ENCODE results near the gene PCDHGB5. TPM values are rescaled to one million over a fixed set of nuclear protein-coding genes. Genes with fewer than 3 reads are reported as not detected.
"Not testable (repeated sequence)": the region's sequence is repeated elsewhere in the genome, so short reads cannot be mapped to it uniquely, and the experiment has no call there.

The PCDHGB5 gene
- total RNA-seq, 1 donor from 2014 or later, result 3.7 TPM

GRCh38 chr5:141403387-141403786, 5.6 kb downstream of the PCDHGB5 start:
- TF ChIP-seq EZH2phosphoT487 (IDR thresholded peaks at IDR 0.05) (no peak), EZH2 (IDR thresholded peaks at IDR 0.05) (no peak), CTCF (IDR thresholded peaks at IDR 0.05) (no peak)
- H3K9me3 Mint-ChIP-seq, result peaks cover 67% of the 10 kb centered on the region
- Histone ChIP-seq H3K4me1 (no peaks in the 10 kb centered on the region), H2AFZ (replicated peaks) (no peak overlapping the region), H3K79me2 (ENCODE audit: low read depth) (no peaks in the 10 kb centered on the region), H3F3A (ENCODE audit: low read depth) (peaks cover 4% of the 10 kb centered on the region), H3K27me3 (peaks cover 2% of the 10 kb centered on the region), H3K27ac (no peak overlapping the region), H4K20me1 (ENCODE audit: low read depth) (no peaks in the 10 kb centered on the region), H3K9me3 (ENCODE audit: low read depth) (peaks cover 16% of the 10 kb centered on the region), H3K4me2 (no peak overlapping the region), H3K9ac (no peak overlapping the region), H3K36me3 (no peaks in the 10 kb centered on the region), H3K4me3 (no peak overlapping the region)
- no peak for DNase-seq (ENCODE audit: low spot score)
- peaks cover 3% of the 10 kb centered on the region for H3K4me1 Mint-ChIP-seq
- no peak overlapping the region for H3K27ac Mint-ChIP-seq
- H3K36me3 Mint-ChIP-seq, result peaks cover 18% of the 10 kb centered on the region
- no peak overlapping the region for H3K4me3 Mint-ChIP-seq
- peaks cover 4% of the 10 kb centered on the region for H3K27me3 Mint-ChIP-seq (ENCODE audit: insufficient read depth, low read depth)

- Histone ChIP-seq H3K4me3 (peak within 1 kb of the TSS; percentile 54), H2AFZ (replicated peaks) (peak within 1 kb of the TSS; percentile 85), H3F3A (ENCODE audit: low read depth) (peaks cover 14% of the 10 kb centered on the region), H3K9me3 (ENCODE audit: low read depth) (peaks cover 28% of the 10 kb centered on the region), H3K36me3 (peaks cover 12% of the 10 kb centered on the region), H3K4me2 (peak within 1 kb of the TSS; percentile 76)
- peak; percentile 89 for DNase-seq (ENCODE audit: low spot score)
- Mint-ChIP-seq H3K4me1 (peaks cover 14% of the 10 kb centered on the region), H3K36me3 (peaks cover 41% of the 10 kb centered on the region), H3K27me3 (ENCODE audit: insufficient read depth, low read depth) (peaks cover 16% of the 10 kb centered on the region), H3K9me3 (peaks cover 79% of the 10 kb centered on the region), H3K4me3 (peak within 1 kb of the TSS; percentile 94), H3K27ac (peak within 1 kb of the TSS; percentile 100)
- TF ChIP-seq CTCF (IDR thresholded peaks at IDR 0.05), result peak; percentile 80
- H3K9ac ChIP-seq; H3K27me3 ChIP-seq; H4K20me1 ChIP-seq (ENCODE audit: low read depth); H3K4me1 ChIP-seq; H3K79me2 ChIP-seq (ENCODE audit: low read depth); H3K27ac ChIP-seq: not testable (repeated sequence)
Measured at GRCh38 chr5:141407790-141408505, 10.2 kb downstream of the PCDHGB5 start, which contains the start of gene PCDHGB6. Gene PCDHGB6 (plus strand): TSS chr5:141408021. CDS start chr5:141408203, 182 bp downstream.

- Histone ChIP-seq H2AFZ (replicated peaks) (no peak overlapping the region), H3K4me2 (no peak overlapping the region), H3K9me3 (ENCODE audit: low read depth) (peaks cover 38% of the 10 kb centered on the region), H4K20me1 (ENCODE audit: low read depth) (no peaks in the 10 kb centered on the region), H3K4me1 (no peaks in the 10 kb centered on the region), H3K79me2 (ENCODE audit: low read depth) (no peaks in the 10 kb centered on the region), H3K9ac (no peak overlapping the region), H3K36me3 (peaks cover 12% of the 10 kb centered on the region), H3F3A (ENCODE audit: low read depth) (peaks cover 14% of the 10 kb centered on the region), H3K27ac (no peak overlapping the region), H3K4me3 (no peak overlapping the region), H3K27me3 (peaks cover 8% of the 10 kb centered on the region)
- TF ChIP-seq EZH2phosphoT487 (IDR thresholded peaks at IDR 0.05) (no peak), EZH2 (IDR thresholded peaks at IDR 0.05) (no peak), CTCF (IDR thresholded peaks at IDR 0.05) (no peak)
- no peak for DNase-seq (ENCODE audit: low spot score)
- H3K9me3 Mint-ChIP-seq, result peaks cover 81% of the 10 kb centered on the region
- H3K4me3 Mint-ChIP-seq, result no peak overlapping the region
- H3K27me3 Mint-ChIP-seq (ENCODE audit: insufficient read depth, low read depth), result peaks cover 18% of the 10 kb centered on the region
- H3K4me1 Mint-ChIP-seq, result peaks cover 14% of the 10 kb centered on the region
- peak overlapping the region; percentile 14 for H3K27ac Mint-ChIP-seq
- H3K36me3 Mint-ChIP-seq, result peaks cover 59% of the 10 kb centered on the region
Measured at GRCh38 chr5:141409598-141410306, 12.0 kb downstream of the PCDHGB5 start.

All from neural progenitor cell (in vitro differentiated cells).